HG03354 (cell line): ENCODE measurements around the gene RAB11A.

ENCODE experiments used
- ATAC-seq: cut with Tn5 transposase; IDR thresholded peaks from one replicate; pipeline ENCODE4 v1.9.1; 2021; ENCODE audit warnings: mild to moderate bottlenecking; ENCODE audit not compliant: unreplicated experiment, poor library complexity, severe bottlenecking

Gene RAB11A

GRCh38 chr15:65869126-65869953, at the start of gene RAB11A:
Gene RAB11A, plus strand, starts transcription at chr15:65869491. Its CDS starts 95 bp downstream, at chr15:65869586.
- ATAC-seq = peak; percentile 88

GRCh38 chr15:65819563-65819960, 49.7 kb upstream of the RAB11A start:
- no peak for ATAC-seq

DNA sequence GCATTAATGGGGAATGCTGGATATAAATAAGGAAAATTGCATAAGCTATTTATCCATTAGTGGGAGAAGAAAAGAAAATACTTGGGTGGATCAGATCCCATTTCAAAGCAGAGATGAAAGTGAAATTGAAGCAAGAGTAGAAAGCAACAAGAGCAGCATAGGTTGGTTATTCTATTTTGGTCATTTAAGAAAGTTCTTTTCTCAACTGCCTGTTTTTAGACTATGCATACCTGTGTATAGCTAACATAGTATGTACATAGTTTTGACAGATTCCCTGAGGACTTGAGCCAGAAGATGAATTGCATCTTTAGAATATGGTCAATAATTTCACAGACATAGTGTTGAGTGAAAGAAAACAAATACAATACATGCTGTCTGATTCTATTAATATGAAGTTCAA, 48.2 kb upstream of the RAB11A start:
- ATAC-seq = no peak

- no peak for ATAC-seq
Measured at GRCh38 chr15:65822316-65822715, 47.0 kb upstream of the RAB11A start.

- ATAC-seq = no peak
Measured at GRCh38 chr15:65824031-65824743, 45.1 kb upstream of the RAB11A start.

- ATAC-seq = no peak
Measured at GRCh38 chr15:65824941-65825544, 44.2 kb upstream of the RAB11A start.

- ATAC-seq = no peak
Measured at GRCh38 chr15:65827065-65827464, 42.2 kb upstream of the RAB11A start.

GRCh38 chr15:65828585-65828984, 40.7 kb upstream of the RAB11A start:
- ATAC-seq = no peak

GRCh38 chr15:65829130-65829764, 40.0 kb upstream of the RAB11A start:
- ATAC-seq = no peak

- ATAC-seq = peak; percentile 51
Measured at GRCh38 chr15:65832549-65833364, 36.5 kb upstream of the RAB11A start.

DNA sequence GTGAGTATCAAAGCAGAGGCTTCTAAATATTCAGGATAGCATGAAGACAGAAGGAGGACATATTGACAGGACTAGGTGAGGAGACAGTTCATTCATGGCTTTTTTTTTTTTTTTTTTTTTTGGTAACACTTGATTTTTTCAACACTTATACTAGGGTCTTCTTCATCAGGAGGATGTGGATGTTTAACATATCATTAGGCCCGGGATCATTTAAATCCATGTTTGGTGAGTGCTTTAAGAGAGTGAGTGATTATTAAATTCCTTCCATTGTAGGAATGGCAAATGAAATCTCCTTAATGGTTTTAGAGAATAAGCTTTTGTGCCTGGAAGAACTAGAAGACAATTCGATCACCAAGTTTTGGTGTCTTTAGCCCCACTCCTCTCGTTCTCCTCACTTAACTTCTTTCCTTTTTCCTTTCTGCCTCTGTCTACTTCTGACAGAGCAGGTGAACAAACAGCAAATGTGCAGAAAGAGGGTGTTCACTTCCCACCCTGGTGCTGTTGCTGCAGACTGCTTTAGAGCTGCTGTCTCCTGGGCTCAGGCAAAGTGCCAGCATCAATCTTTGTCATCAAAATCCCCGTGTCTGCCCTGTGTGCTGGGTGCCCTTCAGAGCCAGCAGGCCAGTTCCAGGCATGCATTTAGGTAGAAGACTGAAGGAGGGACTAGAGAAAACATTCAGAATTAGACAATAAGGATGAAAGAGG, 35.6 kb upstream of the RAB11A start:
- no peak for ATAC-seq

- ATAC-seq = no peak
Measured at GRCh38 chr15:65834603-65835282, 34.5 kb upstream of the RAB11A start.

GRCh38 chr15:65835447-65835846, 33.8 kb upstream of the RAB11A start:
- ATAC-seq = no peak

GRCh38 chr15:65836665-65837064, 32.6 kb upstream of the RAB11A start:
- ATAC-seq = no peak

GRCh38 chr15:65837301-65838294, 31.7 kb upstream of the RAB11A start:
- no peak for ATAC-seq

GRCh38 chr15:65839354-65839901, 29.9 kb upstream of the RAB11A start:
- ATAC-seq = no peak

DNA sequence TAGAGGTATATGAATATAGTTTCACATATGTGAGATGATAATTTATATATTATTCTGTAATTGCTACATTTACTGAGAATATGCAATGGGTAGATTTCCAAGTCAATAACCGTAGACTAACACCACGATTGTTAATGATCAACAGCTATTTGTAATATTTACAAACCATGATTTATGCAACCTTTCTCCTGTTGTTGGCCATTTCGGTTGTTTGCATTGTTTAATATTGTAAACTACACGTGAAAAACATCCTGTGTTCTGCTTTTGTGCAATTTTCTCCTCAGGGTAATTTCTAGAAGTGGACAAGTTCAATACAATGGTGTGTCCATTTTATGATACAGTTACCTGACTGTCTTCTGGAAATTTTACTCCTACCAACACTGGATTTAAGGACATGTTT, 29.3 kb upstream of the RAB11A start:
- no peak for ATAC-seq
